Measurements from ENCODE around the gene CRTAP. TPM values are rescaled to one million over a fixed set of nuclear protein-coding genes. Genes with fewer than 3 reads are reported as not detected.

Gene CRTAP
- polyA plus RNA-seq, 3 donors, result 134 to 321 (median 317) TPM

GRCh38 chr3:33096093-33096868 is 17.5 kb upstream of the CRTAP start:
- Histone ChIP-seq H2AFZ (ENCODE audit: insufficient read depth, low read depth, low read length, poor library complexity, severe bottlenecking) (peak overlapping the region; percentile 88), H3K27me3 (ENCODE audit: control insufficient read depth in 2 of 2, insufficient read depth in 2 of 2, low read length in 2 of 2) (no peaks in the 10 kb centered on the region), H4K20me1 (ENCODE audit: insufficient read depth, low read length) (peaks cover 47% of the 10 kb centered on the region), H3K4me1 (ENCODE audit: control insufficient read depth in 1 of 2, insufficient read depth in 2 of 2, low read length in 2 of 2) (peaks cover 17 to 24% of the 10 kb centered on the region in 2 donors), H3K4me3 (replicated peaks in 1 of 3; ENCODE audit: low read depth in 2 of 3, low read length in 3 of 3) (peak overlapping the region; percentile 77 to 98 (median 85)), H3K79me2 (ENCODE audit: insufficient read depth, low read length) (peaks cover 62% of the 10 kb centered on the region), H3K36me3 (replicated peaks in 1 of 2; ENCODE audit: control insufficient read depth in 1 of 2, insufficient read depth in 2 of 2, low read length in 2 of 2) (peaks cover 28 to 34% of the 10 kb centered on the region in 2 donors), H3K9me3 (replicated peaks in 1 of 2; ENCODE audit: control insufficient read depth in 1 of 2, insufficient read depth in 1 of 2, low read length in 2 of 2) (no peaks in the 10 kb centered on the region), H3K9ac (ENCODE audit: insufficient read depth, low read length, poor library complexity, severe bottlenecking) (peak overlapping the region; percentile 99), H3K4me2 (replicated peaks; ENCODE audit: extremely low read depth, low read length, poor library complexity, severe bottlenecking) (peak overlapping the region; percentile 91), H3K27ac (ENCODE audit: low read depth in 1 of 2, low read length in 2 of 2) (peak overlapping the region; percentile 79 to 97)
- Mint-ChIP-seq H3K4me3 (peak overlapping the region; percentile 99), H3K27me3 (ENCODE audit: low read depth in 3 of 3) (peaks cover 0 to 7% (median 2%) of the 10 kb centered on the region in 3 donors), H3K27ac (peak overlapping the region; percentile 93 to 97 (median 96)), H3K36me3 (peaks cover 28 to 29% of the 10 kb centered on the region in 2 donors), H3K4me1 (peaks cover 35% of the 10 kb centered on the region), H3K9me3 (peaks cover 0 to 3% (median 0%) of the 10 kb centered on the region in 7 donors)
- TF ChIP-seq, protein P1, sequence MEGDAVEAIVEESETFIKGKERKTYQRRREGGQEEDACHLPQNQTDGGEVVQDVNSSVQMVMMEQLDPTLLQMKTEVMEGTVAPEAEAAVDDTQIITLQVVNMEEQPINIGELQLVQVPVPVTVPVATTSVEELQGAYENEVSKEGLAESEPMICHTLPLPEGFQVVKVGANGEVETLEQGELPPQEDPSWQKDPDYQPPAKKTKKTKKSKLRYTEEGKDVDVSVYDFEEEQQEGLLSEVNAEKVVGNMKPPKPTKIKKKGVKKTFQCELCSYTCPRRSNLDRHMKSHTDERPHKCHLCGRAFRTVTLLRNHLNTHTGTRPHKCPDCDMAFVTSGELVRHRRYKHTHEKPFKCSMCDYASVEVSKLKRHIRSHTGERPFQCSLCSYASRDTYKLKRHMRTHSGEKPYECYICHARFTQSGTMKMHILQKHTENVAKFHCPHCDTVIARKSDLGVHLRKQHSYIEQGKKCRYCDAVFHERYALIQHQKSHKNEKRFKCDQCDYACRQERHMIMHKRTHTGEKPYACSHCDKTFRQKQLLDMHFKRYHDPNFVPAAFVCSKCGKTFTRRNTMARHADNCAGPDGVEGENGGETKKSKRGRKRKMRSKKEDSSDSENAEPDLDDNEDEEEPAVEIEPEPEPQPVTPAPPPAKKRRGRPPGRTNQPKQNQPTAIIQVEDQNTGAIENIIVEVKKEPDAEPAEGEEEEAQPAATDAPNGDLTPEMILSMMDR (IDR thresholded peaks at IDR 0.05), result no peak
- 0% methylated on average over 42 of the region's 51 CpGs for WGBS (ENCODE audit: insufficient coverage)
- DNase-seq, result peak; percentile 51 to 72 (median 63)
- intact Hi-C loops (cut with micrococcal nuclease), result loop anchor here in 1 of 2 donors (2.0 kb wide), 1 partner anchor 19 kb away; the partner anchor contains the start of gene CRTAP

- H3K4me2 ChIP-seq (replicated peaks; ENCODE audit: extremely low read depth, low read length, poor library complexity, severe bottlenecking), result no peak overlapping the region
- WGBS (ENCODE audit: insufficient coverage), result 100% methylated on average over 1 of the region's 3 CpGs
- H3K36me3 Mint-ChIP-seq, result peaks cover under 1 to 2% of the 10 kb centered on the region in 2 donors
- peaks cover 24 to 33% of the 10 kb centered on the region in 2 donors for H3K4me1 ChIP-seq (ENCODE audit: control insufficient read depth in 1 of 2, insufficient read depth in 2 of 2, low read length in 2 of 2)
- H3K36me3 ChIP-seq (replicated peaks in 1 of 2; ENCODE audit: control insufficient read depth in 1 of 2, insufficient read depth in 2 of 2, low read length in 2 of 2), result peaks cover 1 to 5% of the 10 kb centered on the region in 2 donors
- H3K79me2 ChIP-seq (ENCODE audit: insufficient read depth, low read length), result peaks cover 33% of the 10 kb centered on the region
- no peaks in the 10 kb centered on the region for H3K27me3 ChIP-seq (ENCODE audit: control insufficient read depth in 2 of 2, insufficient read depth in 2 of 2, low read length in 2 of 2)
- DNase-seq, result no peak
- H3K9ac ChIP-seq (ENCODE audit: insufficient read depth, low read length, poor library complexity, severe bottlenecking), result no peak overlapping the region
- H4K20me1 ChIP-seq (ENCODE audit: insufficient read depth, low read length), result peaks cover 18% of the 10 kb centered on the region
- no peak overlapping the region for H3K27ac Mint-ChIP-seq
- no peaks in the 10 kb centered on the region for H3K9me3 Mint-ChIP-seq
- H3K4me3 ChIP-seq (replicated peaks in 1 of 3; ENCODE audit: low read depth in 2 of 3, low read length in 3 of 3), result no peak overlapping the region
- no peak overlapping the region for H3K4me3 Mint-ChIP-seq
- H3K4me1 Mint-ChIP-seq, result peaks cover 27% of the 10 kb centered on the region
- intact Hi-C loops (cut with micrococcal nuclease), result no loop called here
- TF ChIP-seq, protein P1 (IDR thresholded peaks at IDR 0.05), result no peak
- no peak overlapping the region for H2AFZ ChIP-seq (ENCODE audit: insufficient read depth, low read depth, low read length, poor library complexity, severe bottlenecking)
- peaks cover 0 to 9% (median 2%) of the 10 kb centered on the region in 3 donors for H3K27me3 Mint-ChIP-seq (ENCODE audit: low read depth in 3 of 3)
- no peak overlapping the region for H3K27ac ChIP-seq (ENCODE audit: low read depth in 1 of 2, low read length in 2 of 2)
- no peaks in the 10 kb centered on the region for H3K9me3 ChIP-seq (replicated peaks in 1 of 2; ENCODE audit: control insufficient read depth in 1 of 2, insufficient read depth in 1 of 2, low read length in 2 of 2)
These were observed 14.6 kb upstream of the CRTAP start for GRCh38 chr3:33099109-33099645.

Measured in CD14-positive monocyte (primary cell).